Measurements from ENCODE around the gene PIN1.
"Not testable (repeated sequence)": the region's sequence is repeated elsewhere in the genome, so short reads cannot be mapped to it uniquely, and the experiment has no call there.

The PIN1 gene

GRCh38 chr19:9818175-9818733, 16.9 kb upstream of the PIN1 start:
- peak in 3 of 58 donors; percentile 48 to 63 (median 48) for DNase-seq

DNA sequence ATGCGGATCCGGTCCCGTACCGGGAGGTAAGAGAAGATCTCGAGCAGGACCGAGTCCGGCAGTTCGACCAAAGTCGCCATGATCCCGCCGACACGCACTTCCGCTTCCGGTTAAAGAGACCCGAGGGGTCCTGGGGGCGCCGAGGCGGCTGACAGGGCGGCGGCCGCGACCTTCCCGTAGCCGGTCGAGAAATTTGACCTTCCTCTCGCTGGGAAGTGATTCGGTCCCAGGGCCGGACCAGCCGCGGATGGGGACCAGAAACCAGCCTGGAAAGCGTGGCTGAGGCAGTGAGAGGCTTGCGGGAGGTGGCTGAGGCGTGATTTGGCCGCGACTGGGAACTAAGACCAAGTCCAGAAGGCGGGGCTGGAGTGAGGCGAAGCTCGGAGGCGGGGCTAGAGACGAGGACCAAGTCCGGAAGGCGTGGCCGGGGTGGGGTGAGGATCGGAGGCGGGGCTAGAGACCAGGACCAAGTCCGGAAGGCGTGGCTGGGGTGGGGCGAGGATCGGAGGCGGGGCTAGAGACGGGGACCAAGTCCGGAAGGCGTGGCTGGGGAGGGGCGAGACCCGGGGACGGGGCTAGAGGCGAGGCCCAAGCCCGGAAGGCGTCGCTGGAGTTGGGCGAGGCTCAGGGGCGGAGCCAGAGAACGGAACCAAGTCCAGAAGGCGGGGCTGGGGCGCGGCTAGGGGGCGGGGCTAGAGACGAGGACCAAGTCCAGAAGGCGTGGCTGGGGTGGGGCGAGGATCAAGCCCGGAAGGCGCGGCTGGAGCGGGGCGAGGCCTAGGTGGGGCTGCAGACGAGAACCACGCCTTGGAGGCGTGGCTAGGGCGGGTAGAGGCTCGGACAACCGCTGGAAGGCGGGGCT, 16.2 kb upstream of the PIN1 start, which contains the start of gene FBXL12:
TSS of gene FBXL12 (minus strand) at position 346 of the 862 bp plus-strand sequence. CDS start at position 80, 266 bp downstream.
- DNase-seq: peak; percentile 90 to 100 (median 100)

DNA sequence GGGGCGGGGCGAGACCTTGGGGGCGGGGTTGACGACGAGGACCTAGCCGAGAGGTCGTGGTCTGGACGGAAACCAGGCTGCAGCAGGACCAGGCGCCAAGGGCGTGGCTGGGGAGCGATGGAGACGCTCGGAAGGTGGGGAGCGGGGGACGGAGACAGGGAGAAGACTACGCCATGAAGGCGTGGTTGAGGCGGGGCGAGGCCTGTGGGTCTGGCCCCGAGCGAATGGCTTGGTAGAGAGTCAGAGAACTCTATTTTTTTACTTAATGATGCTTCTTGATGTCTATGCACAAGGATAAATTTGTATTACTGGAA, 15.6 kb upstream of the PIN1 start:
- DNase-seq: no peak

GRCh38 chr19:9820034-9820433, 15.1 kb upstream of the PIN1 start:
- not testable (repeated sequence) for DNase-seq

DNA sequence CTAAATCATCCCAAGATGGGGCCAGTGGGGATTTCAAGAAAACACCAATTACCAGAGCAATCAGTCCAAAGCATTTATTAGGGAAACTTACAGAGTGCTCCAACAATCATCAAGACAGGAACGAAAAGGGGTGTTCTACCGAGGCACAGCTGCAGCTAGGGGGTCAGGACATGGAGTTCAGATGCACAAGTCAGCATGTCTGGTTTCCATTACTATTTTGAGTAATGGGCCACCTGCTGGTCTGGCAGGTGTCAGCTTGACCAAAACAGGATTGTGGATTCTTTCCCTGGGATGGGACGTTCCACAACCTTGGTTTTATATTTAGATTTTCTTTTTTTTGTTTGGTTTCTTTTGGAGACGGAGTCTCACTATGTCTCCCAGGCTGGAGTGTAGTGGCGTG, 11.3 kb upstream of the PIN1 start:
- DNase-seq: no peak

GRCh38 chr19:9827289-9828238, 7.6 kb upstream of the PIN1 start, which contains the start of gene UBL5:
UBL5 (plus strand) TSS chr19:9827918; CDS start chr19:9828338, 420 bp downstream.
- peak in 57 of 58 donors; percentile 51 to 92 (median 83) for DNase-seq

DNA sequence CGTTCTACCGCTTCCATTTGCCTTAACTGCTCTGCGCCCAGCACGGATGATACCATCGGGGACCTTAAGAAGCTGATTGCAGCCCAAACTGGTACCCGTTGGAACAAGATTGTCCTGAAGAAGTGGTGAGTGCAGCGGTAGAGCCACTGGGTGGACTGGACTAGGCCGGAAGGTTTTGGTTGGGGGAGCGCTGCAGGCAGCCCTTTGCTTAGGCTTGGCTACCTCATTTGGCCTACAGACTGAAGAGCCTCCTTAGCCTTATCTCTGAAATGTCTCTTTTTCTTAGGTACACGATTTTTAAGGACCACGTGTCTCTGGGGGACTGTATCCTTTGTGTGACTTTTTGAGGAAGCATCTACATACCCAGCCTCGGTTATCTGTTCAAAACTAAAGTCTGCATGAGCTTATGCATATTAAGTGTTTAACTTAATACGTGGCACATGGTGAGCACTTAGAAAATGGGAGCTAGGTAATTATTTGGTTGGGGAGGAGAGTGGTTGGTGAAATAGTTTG, 6.5 kb upstream of the PIN1 start:
- no peak for DNase-seq

GRCh38 chr19:9834307-9834725, 802 bp upstream of the PIN1 start:
- peak in 2 of 58 donors; percentile 31 to 55 for DNase-seq

DNA sequence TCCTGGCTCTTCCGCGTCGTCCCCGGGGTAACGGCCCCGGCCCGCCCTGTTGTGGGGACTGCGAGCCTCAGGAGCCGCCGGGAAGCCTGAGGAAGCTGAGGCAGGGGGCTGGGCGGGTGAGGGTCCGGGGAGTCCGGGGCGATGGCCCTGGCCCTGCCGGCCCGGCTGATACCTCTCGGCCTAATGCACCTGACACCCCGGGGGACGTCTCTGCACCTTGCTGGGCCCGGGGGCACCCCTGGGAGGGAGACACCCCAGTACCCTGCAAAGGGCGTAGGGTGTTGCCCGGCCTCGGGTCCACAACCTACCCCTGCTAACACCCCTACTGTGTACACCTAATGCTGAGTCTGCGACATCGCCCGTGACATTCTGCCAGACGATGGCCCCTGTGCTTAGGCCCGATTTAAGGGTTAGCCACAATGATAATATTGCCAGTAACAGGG, 410 bp downstream of the PIN1 start:
- peak in 2 of 58 donors; percentile 34 to 37 for DNase-seq

DNA sequence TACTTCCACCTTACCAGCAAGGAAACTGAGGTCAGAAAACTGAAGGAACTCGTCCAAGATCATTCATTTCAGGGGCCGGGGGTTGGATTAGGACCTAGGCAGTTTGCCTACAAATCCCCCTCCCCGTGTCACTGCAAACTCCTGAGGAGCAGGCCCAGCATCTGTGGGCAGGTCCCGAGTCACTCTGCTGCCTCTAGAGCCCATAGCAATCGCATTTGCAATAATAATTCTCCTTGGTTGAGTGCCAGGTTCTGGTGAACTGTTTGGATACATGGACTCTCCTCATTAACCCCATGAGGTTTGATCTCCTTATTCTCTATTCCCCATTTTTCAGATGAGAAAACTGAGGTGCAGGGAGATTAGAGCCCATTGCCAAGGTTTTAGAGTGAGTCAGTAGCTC, 903 bp downstream of the PIN1 start:
- peak in 1 of 58 donors; percentile 11 for DNase-seq

DNA sequence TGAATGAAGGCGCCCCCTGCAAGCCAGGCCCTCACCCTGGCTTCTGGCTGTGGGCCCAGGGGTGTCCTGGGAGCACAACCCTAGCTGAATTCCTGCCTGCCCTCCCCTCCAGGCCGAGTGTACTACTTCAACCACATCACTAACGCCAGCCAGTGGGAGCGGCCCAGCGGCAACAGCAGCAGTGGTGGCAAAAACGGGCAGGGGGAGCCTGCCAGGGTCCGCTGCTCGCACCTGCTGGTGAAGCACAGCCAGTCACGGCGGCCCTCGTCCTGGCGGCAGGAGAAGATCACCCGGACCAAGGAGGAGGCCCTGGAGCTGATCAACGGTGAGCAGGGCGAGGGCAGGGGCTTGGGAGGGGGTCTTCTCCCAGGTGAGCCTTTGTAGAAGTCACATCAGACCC, 3.2 kb downstream of the PIN1 start:
- no peak for DNase-seq

- no peak for DNase-seq
These were observed 4.3 kb downstream of the PIN1 start for GRCh38 chr19:9839415-9839814.

GRCh38 chr19:9842834-9843625, 7.9 kb downstream of the PIN1 start:
- peak in 19 of 58 donors; percentile 6 to 55 (median 25) for DNase-seq

GRCh38 chr19:9843626-9844273, 8.6 kb downstream of the PIN1 start:
- DNase-seq: not testable (repeated sequence)

DNA sequence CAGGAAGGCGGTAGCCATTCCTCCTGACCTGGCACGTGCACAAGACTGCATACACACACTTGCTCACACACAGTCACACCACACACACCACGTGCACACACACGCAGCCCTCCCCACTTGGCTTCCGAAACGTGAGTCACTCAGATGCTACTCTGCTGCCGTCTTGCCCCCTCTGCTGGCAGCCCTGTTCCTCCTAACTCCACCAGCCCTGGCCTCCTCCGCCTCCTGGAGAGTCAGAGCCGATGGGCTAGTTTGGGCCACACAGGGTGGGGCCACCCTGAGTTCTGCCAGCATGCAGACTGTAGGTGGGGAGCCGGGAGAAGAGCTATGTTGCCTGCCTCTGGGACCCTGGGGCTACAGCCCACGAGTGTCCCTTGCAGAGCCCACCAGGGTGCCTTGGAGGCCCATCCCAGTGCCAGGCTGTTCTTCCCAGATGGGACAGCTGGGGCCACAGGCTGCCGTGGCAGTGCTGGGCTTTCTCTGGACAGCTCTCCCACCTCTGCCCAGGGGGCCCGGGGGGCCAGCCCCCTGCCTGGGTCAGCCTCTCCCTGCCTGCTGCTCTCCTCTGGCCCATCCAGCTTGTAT, 12.1 kb downstream of the PIN1 start:
- peak in 47 of 58 donors; percentile 2 to 80 (median 30) for DNase-seq

DNA sequence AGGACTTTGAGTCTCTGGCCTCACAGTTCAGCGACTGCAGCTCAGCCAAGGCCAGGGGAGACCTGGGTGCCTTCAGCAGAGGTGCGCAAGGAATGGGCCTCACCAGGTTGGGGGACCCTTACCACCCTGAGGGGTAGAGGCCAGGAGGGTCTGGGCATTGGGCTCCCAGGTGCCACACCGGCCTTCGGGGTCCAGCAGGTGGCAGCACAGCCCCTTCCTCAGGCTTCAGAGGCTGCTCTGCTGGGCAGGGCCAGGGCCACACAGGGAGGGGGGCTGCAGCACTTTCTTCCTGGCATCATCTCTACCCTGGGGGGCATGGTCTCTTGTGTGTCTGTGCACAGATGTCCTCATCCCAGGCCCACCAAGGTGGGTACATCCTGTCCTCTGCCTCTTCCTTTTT, 12.9 kb downstream of the PIN1 start:
- DNase-seq: peak in 15 of 58 donors; percentile 2 to 49 (median 14)

DNA sequence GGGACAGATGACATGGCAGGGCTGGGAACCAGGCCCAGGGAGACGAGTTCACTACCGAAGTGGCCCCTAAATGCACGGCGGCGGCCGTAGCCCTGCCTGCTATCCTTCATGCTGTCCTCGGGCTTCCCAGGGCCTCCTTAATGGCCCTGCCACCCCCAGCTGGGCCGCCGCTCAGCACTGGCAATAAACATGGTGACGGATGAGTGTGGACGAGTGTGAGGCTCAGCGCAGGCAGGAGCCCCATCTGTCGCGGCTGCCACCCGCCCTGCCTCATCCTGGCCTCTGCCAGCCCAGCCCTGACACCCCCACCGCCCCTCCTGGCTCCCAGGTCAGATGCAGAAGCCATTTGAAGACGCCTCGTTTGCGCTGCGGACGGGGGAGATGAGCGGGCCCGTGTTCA, 13.6 kb downstream of the PIN1 start:
- DNase-seq: no peak

GRCh38 chr19:9849791-9850190, 14.7 kb downstream of the PIN1 start:
- no peak for DNase-seq

DNA sequence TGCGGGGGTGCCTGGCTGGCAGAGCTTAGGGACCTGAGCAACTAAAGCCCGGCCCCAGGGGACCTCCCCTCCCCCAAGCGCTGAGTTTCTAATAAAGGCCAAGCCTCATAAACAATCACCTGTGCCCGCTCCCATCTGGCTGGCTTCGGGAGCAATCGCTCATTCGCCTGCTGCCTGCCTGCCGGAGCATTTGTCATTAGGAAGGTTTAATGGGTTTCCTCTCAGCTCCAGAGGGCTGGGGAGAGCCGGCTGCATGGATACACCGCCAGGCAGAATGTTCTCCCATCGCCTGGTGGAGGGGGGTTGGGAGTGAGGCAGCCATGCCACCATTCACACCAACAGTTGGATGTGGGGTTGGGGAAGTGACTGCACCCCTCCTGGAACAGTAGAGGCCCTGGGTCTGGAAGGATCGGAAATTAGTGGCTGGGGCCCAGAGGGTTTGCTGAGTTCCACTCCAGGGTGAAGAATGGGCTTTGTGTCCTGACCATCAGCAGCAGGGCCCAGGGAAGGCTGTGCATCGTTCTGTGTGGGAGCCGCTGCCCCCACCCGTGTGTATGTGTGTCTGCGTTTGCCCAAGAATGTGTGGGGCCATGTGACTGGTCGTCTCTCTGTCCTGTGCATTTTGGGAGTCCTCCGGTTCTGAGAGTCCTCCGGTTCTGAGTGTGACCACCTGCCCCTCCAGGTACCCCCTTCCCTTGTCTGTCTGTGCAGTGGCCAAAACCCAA, 15.3 kb downstream of the PIN1 start:
- peak in 19 of 58 donors; percentile 9 to 56 (median 28) for DNase-seq
